ENCODE data around the gene XPO6.

The XPO6 gene

GRCh38 chr16:28064706-28065249, 147.0 kb downstream of the XPO6 start:
- Histone ChIP-seq H3K4me1 (no peaks in the 10 kb centered on the region), H3K27ac (no peak overlapping the region), H3K9me3 (ENCODE audit: control insufficient read depth, low read length) (no peaks in the 10 kb centered on the region), H3K36me3 (ENCODE audit: control insufficient read depth, insufficient read depth, low read length) (no peaks in the 10 kb centered on the region), H3K27me3 (ENCODE audit: control insufficient read depth, insufficient read depth, low read length) (no peaks in the 10 kb centered on the region), H3K9ac (no peak overlapping the region), H3K4me3 (ENCODE audit: low read depth, low read length) (no peak overlapping the region), H3K4me2 (ENCODE audit: low read length) (no peak overlapping the region), H3K79me2 (no peaks in the 10 kb centered on the region), H2AFZ (no peak overlapping the region)
- no peak for TF ChIP-seq CTCF (IDR thresholded peaks at IDR 0.05)

- TF ChIP-seq CTCF (IDR thresholded peaks at IDR 0.05), result no peak
- Histone ChIP-seq H3K79me2 (no peaks in the 10 kb centered on the region), H3K4me3 (ENCODE audit: low read depth, low read length) (no peak overlapping the region), H3K27ac (no peak overlapping the region), H3K27me3 (ENCODE audit: control insufficient read depth, insufficient read depth, low read length) (no peaks in the 10 kb centered on the region), H3K9ac (no peak overlapping the region), H3K36me3 (ENCODE audit: control insufficient read depth, insufficient read depth, low read length) (no peaks in the 10 kb centered on the region), H2AFZ (no peak overlapping the region), H3K9me3 (ENCODE audit: control insufficient read depth, low read length) (no peaks in the 10 kb centered on the region), H3K4me1 (no peaks in the 10 kb centered on the region), H3K4me2 (ENCODE audit: low read length) (no peak overlapping the region)
Measured at GRCh38 chr16:28064150-28064549, 147.6 kb downstream of the XPO6 start.

GRCh38 chr16:28063591-28064061, 148.1 kb downstream of the XPO6 start, which contains the start of gene GSG1L:
GSG1L (minus strand) TSS chr16:28063714; CDS start chr16:28063424, 290 bp downstream.
- H3K9me3 ChIP-seq (ENCODE audit: control insufficient read depth, low read length), result no peaks in the 10 kb centered on the region
- H3K36me3 ChIP-seq (ENCODE audit: control insufficient read depth, insufficient read depth, low read length), result no peaks in the 10 kb centered on the region
- no peaks in the 10 kb centered on the region for H3K27me3 ChIP-seq (ENCODE audit: control insufficient read depth, insufficient read depth, low read length)
- no peak within 1 kb of the TSS for H2AFZ ChIP-seq
- H3K4me1 ChIP-seq, result no peaks in the 10 kb centered on the region
- H3K4me3 ChIP-seq (ENCODE audit: low read depth, low read length), result no peak within 1 kb of the TSS
- no peaks in the 10 kb centered on the region for H3K79me2 ChIP-seq
- no peak for TF ChIP-seq CTCF (IDR thresholded peaks at IDR 0.05)
- H3K9ac ChIP-seq, result no peak within 1 kb of the TSS
- no peak within 1 kb of the TSS for H3K27ac ChIP-seq
- no peak within 1 kb of the TSS for H3K4me2 ChIP-seq (ENCODE audit: low read length)

- no peak overlapping the region for H3K27ac ChIP-seq
- TF ChIP-seq CTCF (IDR thresholded peaks at IDR 0.05), result no peak
- H3K4me3 ChIP-seq (ENCODE audit: low read depth, low read length), result no peak overlapping the region
- H2AFZ ChIP-seq, result no peak overlapping the region
- H3K4me1 ChIP-seq, result no peaks in the 10 kb centered on the region
- H3K9ac ChIP-seq, result no peak overlapping the region
- H3K27me3 ChIP-seq (ENCODE audit: control insufficient read depth, insufficient read depth, low read length), result no peaks in the 10 kb centered on the region
- no peaks in the 10 kb centered on the region for H3K9me3 ChIP-seq (ENCODE audit: control insufficient read depth, low read length)
- H3K4me2 ChIP-seq (ENCODE audit: low read length), result no peak overlapping the region
- no peaks in the 10 kb centered on the region for H3K36me3 ChIP-seq (ENCODE audit: control insufficient read depth, insufficient read depth, low read length)
- no peaks in the 10 kb centered on the region for H3K79me2 ChIP-seq
Measured at GRCh38 chr16:28062847-28063521, 148.8 kb downstream of the XPO6 start.
